Thymus (tissue), 11 donors: ENCODE measurements around the gene SYT3. TPM values are rescaled to one million over a fixed set of nuclear protein-coding genes. Genes with fewer than 3 reads are reported as not detected.
A peak's percentile ranks its signal among the peaks of the same experiment; 100 is the strongest.
"Not testable (repeated sequence)": the region's sequence is repeated elsewhere in the genome, so short reads cannot be mapped to it uniquely, and the experiment has no call there.

ENCODE experiments used
- DNase-seq, 9 donors: peaks; one replicate each; pipeline ENCODE4 v3.0.0-alpha.2; 2013; ENCODE audit warnings: low spot score in 9 of 9, low read depth in 6 of 9, missing footprints in 1 of 9
- H3K27ac ChIP-seq, 2 donors: one replicate each; pipeline ENCODE4 v1.5.1; 2013; ENCODE audit warnings: control low read depth in 1 of 2, low read depth in 1 of 2, low read length in 1 of 2, mild to moderate bottlenecking in 1 of 2, moderate library complexity in 1 of 2
- H3K27me3 ChIP-seq, 2 donors: one replicate each; pipeline ENCODE4 v1.5.1; 2013; ENCODE audit warnings: low read length in 1 of 2; ENCODE audit not compliant: control insufficient read depth in 2 of 2, insufficient read depth in 1 of 2
- H3K36me3 ChIP-seq, 2 donors: one replicate each; pipeline ENCODE4 v1.5.1; 2013; ENCODE audit warnings: low read length in 1 of 2, mild to moderate bottlenecking in 1 of 2, moderate library complexity in 1 of 2; ENCODE audit not compliant: control insufficient read depth in 2 of 2, insufficient read depth in 2 of 2
- H3K4me1 ChIP-seq, 2 donors: one replicate each; pipeline ENCODE4 v1.5.1; 2013; ENCODE audit warnings: low read length in 2 of 2; ENCODE audit not compliant: control insufficient read depth in 2 of 2, insufficient read depth in 2 of 2
- H3K4me3 ChIP-seq, 2 donors: one replicate each; pipeline ENCODE4 v1.5.1; 2013; ENCODE audit warnings: low read length in 2 of 2, control low read depth in 1 of 2, mild to moderate bottlenecking in 1 of 2
- H3K9me3 ChIP-seq, 2 donors: one replicate each; pipeline ENCODE4 v1.5.1; 2013; ENCODE audit warnings: low read length in 1 of 2, mild to moderate bottlenecking in 1 of 2; ENCODE audit not compliant: control insufficient read depth in 2 of 2, insufficient read depth in 1 of 2
- WGBS: extraction: QIAGEN DNeasy Blood & Tissue Kit; methylation state at CpG from one replicate; pipeline ENCODE4 v1.1.7; 2013; 5-methylcytosine and 5-hydroxymethylcytosine counted together
- polyA plus RNA-seq: library from polyadenylated mRNA; stranded (reverse); fragments of 200-250 nt; gene quantifications from one replicate; pipeline ENCODE4 v1.2.3, GENCODE V29; 2013
- total RNA-seq: library from RNA; stranded (reverse); fragments of 120-200 nt; gene quantifications from one replicate; pipeline ENCODE4 v1.2.4, GENCODE V29; 2013
- donor health status: healthy.

SYT3 gene
- total and polyA plus RNA-seq, 2 donors: 0.02 to 0.09 TPM

GRCh38 chr19:50612504-50613404 is 26.9 kb downstream of the SYT3 start:
- DNase-seq: not testable (repeated sequence)
- WGBS: 84% methylated on average over 11 of the region's 11 CpGs

GRCh38 chr19:50607874-50608785 is 31.6 kb downstream of the SYT3 start:
- H3K27ac ChIP-seq: no peak overlapping the region
- 20% methylated on average over 56 of the region's 56 CpGs for WGBS
- H3K4me3 ChIP-seq: no peak overlapping the region
- H3K36me3 ChIP-seq: no peaks in the 10 kb centered on the region
- DNase-seq: peak; percentile 4 to 69 (median 19)
- no peaks in the 10 kb centered on the region for H3K4me1 ChIP-seq
- H3K27me3 ChIP-seq: peaks cover 0 to 17% of the 10 kb centered on the region in 2 donors
- H3K9me3 ChIP-seq: peaks cover 0 to 18% of the 10 kb centered on the region in 2 donors

More at GRCh38 chr19:50612504-50613404, 26.9 kb downstream of the SYT3 start:
- not testable (repeated sequence) for H3K27ac ChIP-seq, H3K9me3 ChIP-seq, H3K27me3 ChIP-seq, H3K4me3 ChIP-seq, H3K4me1 ChIP-seq, H3K36me3 ChIP-seq

GRCh38 chr19:50607388-50607787 is 32.3 kb downstream of the SYT3 start:
- peaks cover 0 to 18% of the 10 kb centered on the region in 2 donors for H3K9me3 ChIP-seq
- peaks cover 0 to 17% of the 10 kb centered on the region in 2 donors for H3K27me3 ChIP-seq
- no peak overlapping the region for H3K27ac ChIP-seq
- no peak for DNase-seq
- no peaks in the 10 kb centered on the region for H3K4me1 ChIP-seq
- H3K36me3 ChIP-seq: no peaks in the 10 kb centered on the region
- no peak overlapping the region for H3K4me3 ChIP-seq
- WGBS: 75% methylated on average over 20 of the region's 20 CpGs

- peaks cover 0 to 18% of the 10 kb centered on the region in 2 donors for H3K9me3 ChIP-seq
- peaks cover 0 to 21% of the 10 kb centered on the region in 2 donors for H3K27me3 ChIP-seq
- H3K4me3 ChIP-seq, DNase-seq, H3K4me1 ChIP-seq, H3K36me3 ChIP-seq, H3K27ac ChIP-seq: not testable (repeated sequence)
- WGBS: 44% methylated on average over 46 of the region's 58 CpGs
Measured at GRCh38 chr19:50606059-50606836, 33.4 kb downstream of the SYT3 start.

GRCh38 chr19:50604264-50605073 is 35.2 kb downstream of the SYT3 start:
- Histone ChIP-seq H3K9me3 (peaks cover 0 to 18% of the 10 kb centered on the region in 2 donors), H3K27me3 (peaks cover 0 to 21% of the 10 kb centered on the region in 2 donors)
- H3K27ac ChIP-seq, H3K36me3 ChIP-seq, DNase-seq, H3K4me1 ChIP-seq, H3K4me3 ChIP-seq: not testable (repeated sequence)
- 51% methylated on average over 43 of the region's 56 CpGs for WGBS

GRCh38 chr19:50602935-50603334 is 36.7 kb downstream of the SYT3 start:
- Histone ChIP-seq H3K4me1 (no peaks in the 10 kb centered on the region), H3K27me3 (peaks cover 0 to 14% of the 10 kb centered on the region in 2 donors), H3K27ac (no peak overlapping the region), H3K9me3 (peaks cover 0 to 16% of the 10 kb centered on the region in 2 donors), H3K4me3 (no peak overlapping the region), H3K36me3 (no peaks in the 10 kb centered on the region)
- 92% methylated on average over 4 of the region's 4 CpGs for WGBS
- no peak for DNase-seq

- Histone ChIP-seq H3K4me3 (no peak overlapping the region), H3K36me3 (no peaks in the 10 kb centered on the region), H3K4me1 (no peaks in the 10 kb centered on the region), H3K9me3 (peaks cover 0 to 11% of the 10 kb centered on the region in 2 donors), H3K27me3 (peaks cover 0 to 12% of the 10 kb centered on the region in 2 donors), H3K27ac (no peak overlapping the region)
- WGBS: 89% methylated on average over 6 of the region's 6 CpGs
- no peak for DNase-seq
Measured at GRCh38 chr19:50602496-50602895, 37.2 kb downstream of the SYT3 start.

- H3K9me3 ChIP-seq: peaks cover 0 to 7% of the 10 kb centered on the region in 2 donors
- no peaks in the 10 kb centered on the region for H3K36me3 ChIP-seq
- no peaks in the 10 kb centered on the region for H3K4me1 ChIP-seq
- no peak overlapping the region for H3K4me3 ChIP-seq
- 90% methylated on average over 5 of the region's 5 CpGs for WGBS
- peaks cover 0 to 10% of the 10 kb centered on the region in 2 donors for H3K27me3 ChIP-seq
- DNase-seq: no peak
- H3K27ac ChIP-seq: no peak overlapping the region
Measured at GRCh38 chr19:50602089-50602422, 37.6 kb downstream of the SYT3 start.
